RWPE1 (cell line): ENCODE results near the gene IGSF8.

Source experiments
- CTCF ChIA-PET: fragments of 350-600 bp; sonication (Branson Sonifier 250); formaldehyde crosslinking; extraction: SDS; loops from one replicate; lab custom pipeline; 2021; lab: Yijun Ruan, JAX
- POLR2A ChIA-PET: fragments of 400-600 bp; formaldehyde crosslinking; extraction: SDS; loops from one replicate; lab custom pipeline; 2020; ENCODE audit warnings: antibody characterized with exemption; ENCODE audit not compliant: low non-redundant PET; lab: Yijun Ruan, JAX
- DNase-seq: peaks from one replicate; pipeline ENCODE4 v3.0.0; 2012; ENCODE audit warnings: low spot score
- H3K27ac ChIP-seq: fragments of 450-650 bp; 2 replicates; pipeline ENCODE4 v1.5.1; 2017
- CTCF ChIP-seq: fragments of 450-650 bp; conservative IDR thresholded peaks from 2 replicates; pipeline ENCODE4 v1.5.1; 2017; ENCODE audit warnings: low read depth, mild to moderate bottlenecking

The IGSF8 gene

GRCh38 chr1:160092366-160093068 lies 5.9 kb downstream of the IGSF8 start:
- no peak for DNase-seq
- H3K27ac ChIP-seq = no peak overlapping the region
- ChIA-PET CTCF (interaction anchor here (0.6 to 0.9 kb wide), 2 partner anchors 117 to 198 kb away, joined by 3 read pairs; no protein-coding TSS in a partner anchor), POLR2A (no interaction called here)
- no peak for TF ChIP-seq CTCF

GRCh38 chr1:160091666-160092223 lies 6.7 kb downstream of the IGSF8 start:
- CTCF ChIA-PET = no interaction called here
- no peak for DNase-seq
- no peak overlapping the region for H3K27ac ChIP-seq
- no peak for TF ChIP-seq CTCF
- POLR2A ChIA-PET = no interaction called here

GRCh38 chr1:160090760-160091159 lies 7.7 kb downstream of the IGSF8 start:
- POLR2A ChIA-PET = no interaction called here
- CTCF ChIA-PET = interaction anchor here (0.5 to 1.0 kb wide), 2 partner anchors 13 to 44 kb away, joined by 3 read pairs; no protein-coding TSS in a partner anchor
- no peak overlapping the region for H3K27ac ChIP-seq
- no peak for TF ChIP-seq CTCF
- DNase-seq = no peak

- ChIA-PET POLR2A (no interaction called here), CTCF (interaction anchor here (0.5 to 1.0 kb wide), 3 partner anchors 10 to 43 kb away, joined by 3 to 4 read pairs (median 3); no protein-coding TSS in a partner anchor)
- no peak for DNase-seq
- no peak overlapping the region for H3K27ac ChIP-seq
- TF ChIP-seq CTCF = no peak
Measured at GRCh38 chr1:160089883-160090282, 8.5 kb downstream of the IGSF8 start.

- CTCF ChIA-PET = interaction anchor here (0.7 to 5.0 kb wide), 4 partner anchors 13 to 41 kb away, joined by 3 to 37 read pairs (median 4); no protein-coding TSS in a partner anchor
- TF ChIP-seq CTCF = no peak
- no peak overlapping the region for H3K27ac ChIP-seq
- no peak for DNase-seq
- POLR2A ChIA-PET = no interaction called here
Measured at GRCh38 chr1:160087118-160087662, 11.2 kb downstream of the IGSF8 start.

- TF ChIP-seq CTCF = no peak
- CTCF ChIA-PET = interaction anchor here (0.5 to 5.0 kb wide), 10 partner anchors 14 to 1114 kb away, joined by 3 to 37 read pairs (median 3); partner anchors contain the start of gene PIGM
- H3K27ac ChIP-seq = no peak overlapping the region
- POLR2A ChIA-PET = no interaction called here
- DNase-seq = no peak
Measured at GRCh38 chr1:160086456-160086892, 11.9 kb downstream of the IGSF8 start.
